ENCODE data around the gene GMPR2. TPM values are rescaled to one million over a fixed set of nuclear protein-coding genes. Genes with fewer than 3 reads are reported as not detected.

GMPR2 gene
- total RNA-seq, 2 experiments from 2014 or later = 45.6 to 49.3 TPM

- H3K36me3 Mint-ChIP-seq (ENCODE audit: low read depth) = peaks cover 35% of the 10 kb centered on the region
- H3K27me3 Mint-ChIP-seq = no peaks in the 10 kb centered on the region
- peak overlapping the region; percentile 92 for H3K4me3 Mint-ChIP-seq
- no peak for DNase-seq
- H3K27ac Mint-ChIP-seq = peak overlapping the region; percentile 85
- ChIA-PET POLR2A (interaction anchor here (0.8 to 13.4 kb wide), 25 partner anchors 10 to 249 kb away, joined by 3 to 163 read pairs (median 4); partner anchors contain the start of genes CHMP4A, DCAF11, EMC9 and IRF9), CTCF (interaction anchor here (1.0 to 1.4 kb wide), 8 partner anchors 26 to 243 kb away, joined by 3 to 6 read pairs (median 3); partner anchors contain the start of genes CIDEB, IRF9 and MDP1)
- no peaks in the 10 kb centered on the region for H3K9me3 Mint-ChIP-seq
- TF ChIP-seq CTCF (IDR thresholded peaks at IDR 0.05) = no peak
- peaks cover 43% of the 10 kb centered on the region for H3K4me1 Mint-ChIP-seq (ENCODE audit: low read depth)
- intact Hi-C loops (cut with micrococcal nuclease) = no loop called here
- ATAC-seq = no peak
Observed at GRCh38 chr14:24189059-24189375, 43.7 kb upstream of the GMPR2 start.

- ChIA-PET CTCF (interaction anchor here (1.0 to 1.5 kb wide), 8 partner anchors 25 to 242 kb away, joined by 3 to 6 read pairs (median 4); partner anchors contain the start of genes CIDEB, IRF9 and MDP1), POLR2A (interaction anchor here (0.8 to 13.4 kb wide), 20 partner anchors 11 to 136 kb away, joined by 3 to 163 read pairs (median 5); partner anchors contain the start of genes CHMP4A, DCAF11, EMC9 and IRF9)
- TF ChIP-seq CTCF (IDR thresholded peaks at IDR 0.05) = no peak
- peak overlapping the region; percentile 92 for H3K4me3 Mint-ChIP-seq
- H3K27me3 Mint-ChIP-seq = no peaks in the 10 kb centered on the region
- peaks cover 37% of the 10 kb centered on the region for H3K36me3 Mint-ChIP-seq (ENCODE audit: low read depth)
- H3K4me1 Mint-ChIP-seq (ENCODE audit: low read depth) = peaks cover 47% of the 10 kb centered on the region
- peak overlapping the region; percentile 52 for H3K27ac Mint-ChIP-seq
- intact Hi-C loops (cut with micrococcal nuclease) = no loop called here
- no peaks in the 10 kb centered on the region for H3K9me3 Mint-ChIP-seq
- DNase-seq (no peak), ATAC-seq (no peak)
Observed at GRCh38 chr14:24189460-24189859, 43.3 kb upstream of the GMPR2 start.

GRCh38 chr14:24190416-24190815 lies 42.3 kb upstream of the GMPR2 start:
- DNase-seq = no peak
- intact Hi-C loops (cut with micrococcal nuclease) = no loop called here
- POLR2A ChIA-PET = interaction anchor here (0.8 to 13.4 kb wide), 3 partner anchors 17 to 34 kb away, joined by 3 to 163 read pairs (median 3); partner anchors contain the start of gene REC8
- peaks cover 37% of the 10 kb centered on the region for H3K36me3 Mint-ChIP-seq (ENCODE audit: low read depth)
- peaks cover 53% of the 10 kb centered on the region for H3K4me1 Mint-ChIP-seq (ENCODE audit: low read depth)
- CTCF ChIA-PET = interaction anchor here (1.4 to 1.5 kb wide), 2 partner anchors 30 to 52 kb away, joined by 3 to 4 read pairs; partner anchors contain the start of genes IRF9 and TINF2
- no peak for TF ChIP-seq CTCF (IDR thresholded peaks at IDR 0.05)
- H3K9me3 Mint-ChIP-seq = no peaks in the 10 kb centered on the region
- no peaks in the 10 kb centered on the region for H3K27me3 Mint-ChIP-seq
- H3K4me3 Mint-ChIP-seq = no peak overlapping the region
- no peak for ATAC-seq
- H3K27ac Mint-ChIP-seq = peak overlapping the region; percentile 25

- Mint-ChIP-seq H3K4me1 (ENCODE audit: low read depth) (peaks cover 47% of the 10 kb centered on the region), H3K36me3 (ENCODE audit: low read depth) (peaks cover 38% of the 10 kb centered on the region), H3K27ac (no peak overlapping the region), H3K27me3 (no peaks in the 10 kb centered on the region), H3K4me3 (no peak overlapping the region), H3K9me3 (no peaks in the 10 kb centered on the region)
- ChIA-PET CTCF (interaction anchor here (3.8 kb wide), 1 partner anchor 32 kb away, joined by 15 read pairs; the partner anchor contains the start of gene IRF9), POLR2A (interaction anchor here (1.2 to 2.1 kb wide), 3 partner anchors 47 to 98 kb away, joined by 4 to 5 read pairs (median 4); partner anchors contain the start of gene PSME2)
- ATAC-seq (no peak), DNase-seq (no peak)
- intact Hi-C loops (cut with micrococcal nuclease) = no loop called here
- TF ChIP-seq CTCF (IDR thresholded peaks at IDR 0.05) = no peak
Observed at GRCh38 chr14:24192933-24193332, 39.8 kb upstream of the GMPR2 start.

- DNase-seq (no peak), ATAC-seq (no peak)
- Mint-ChIP-seq H3K27ac (peak overlapping the region; percentile 98), H3K4me3 (peak overlapping the region; percentile 95), H3K9me3 (peaks cover 4% of the 10 kb centered on the region), H3K4me1 (ENCODE audit: low read depth) (peaks cover 51% of the 10 kb centered on the region), H3K36me3 (ENCODE audit: low read depth) (peaks cover 45% of the 10 kb centered on the region), H3K27me3 (no peaks in the 10 kb centered on the region)
- ChIA-PET POLR2A (interaction anchor here (0.9 to 4.1 kb wide), 20 partner anchors 8 to 236 kb away, joined by 3 to 58 read pairs (median 4); partner anchors contain the start of genes CBLN3, CHMP4A, DHRS1 and EMC9), CTCF (interaction anchor here (1.0 to 3.8 kb wide), 6 partner anchors 9 to 114 kb away, joined by 3 to 15 read pairs (median 9); partner anchors contain the start of genes CIDEB, IRF9 and RABGGTA)
- no peak for TF ChIP-seq CTCF (IDR thresholded peaks at IDR 0.05)
- intact Hi-C loops (cut with micrococcal nuclease) = no loop called here
Observed at GRCh38 chr14:24194186-24194872, 38.4 kb upstream of the GMPR2 start.
